WERI-Rb-1 (cell line): ENCODE data around the gene HSPA8.
A peak's percentile ranks its signal among the peaks of the same experiment; 100 is the strongest.

Experiments used
- DNase-seq: peaks from one replicate; pipeline ENCODE4 v3.0.0-alpha.2; 2020
- H3K27ac ChIP-seq: fragments of 250-450 bp; sonication (Bioruptor Pico); 2 replicates; pipeline ENCODE4 v1.5.1; 2020; ENCODE audit warnings: mild to moderate bottlenecking, moderate library complexity
- H3K27me3 ChIP-seq: fragments of 250-450 bp; sonication (Bioruptor Pico); 2 replicates; pipeline ENCODE4 v1.5.1; 2021; ENCODE audit warnings: mild to moderate bottlenecking, low read depth, moderate library complexity; ENCODE audit not compliant: insufficient read depth, severe bottlenecking
- H3K36me3 ChIP-seq: fragments of 250-450 bp; sonication (Bioruptor Pico); 2 replicates; pipeline ENCODE4 v1.5.1; 2020; ENCODE audit warnings: mild to moderate bottlenecking, moderate library complexity
- H3K4me3 ChIP-seq: 2 replicates; pipeline ENCODE4 v1.5.1; 2011; ENCODE audit warnings: low read depth, mild to moderate bottlenecking, control low read depth, low read length
- H3K9me3 ChIP-seq: fragments of 250-450 bp; sonication (Bioruptor Pico); 2 replicates; pipeline ENCODE4 v1.5.1; 2021; ENCODE audit warnings: mild to moderate bottlenecking, moderate library complexity; ENCODE audit not compliant: severe bottlenecking
- TF ChIP-seq, protein P1 (sequence below): IDR thresholded peaks from 2 replicates; pipeline ENCODE4 v1.5.1; 2011; ENCODE audit warnings: low read depth, mild to moderate bottlenecking, control low read depth, inconsistent platforms, low read length

Gene HSPA8

GRCh38 chr11:123045101-123045500 lies 16.8 kb downstream of the HSPA8 start:
- H3K27ac ChIP-seq: no peak overlapping the region
- no peak for DNase-seq
- no peak overlapping the region for H3K4me3 ChIP-seq
- H3K9me3 ChIP-seq: no peaks in the 10 kb centered on the region
- no peaks in the 10 kb centered on the region for H3K36me3 ChIP-seq
- H3K27me3 ChIP-seq: no peaks in the 10 kb centered on the region
- TF ChIP-seq, protein P1, sequence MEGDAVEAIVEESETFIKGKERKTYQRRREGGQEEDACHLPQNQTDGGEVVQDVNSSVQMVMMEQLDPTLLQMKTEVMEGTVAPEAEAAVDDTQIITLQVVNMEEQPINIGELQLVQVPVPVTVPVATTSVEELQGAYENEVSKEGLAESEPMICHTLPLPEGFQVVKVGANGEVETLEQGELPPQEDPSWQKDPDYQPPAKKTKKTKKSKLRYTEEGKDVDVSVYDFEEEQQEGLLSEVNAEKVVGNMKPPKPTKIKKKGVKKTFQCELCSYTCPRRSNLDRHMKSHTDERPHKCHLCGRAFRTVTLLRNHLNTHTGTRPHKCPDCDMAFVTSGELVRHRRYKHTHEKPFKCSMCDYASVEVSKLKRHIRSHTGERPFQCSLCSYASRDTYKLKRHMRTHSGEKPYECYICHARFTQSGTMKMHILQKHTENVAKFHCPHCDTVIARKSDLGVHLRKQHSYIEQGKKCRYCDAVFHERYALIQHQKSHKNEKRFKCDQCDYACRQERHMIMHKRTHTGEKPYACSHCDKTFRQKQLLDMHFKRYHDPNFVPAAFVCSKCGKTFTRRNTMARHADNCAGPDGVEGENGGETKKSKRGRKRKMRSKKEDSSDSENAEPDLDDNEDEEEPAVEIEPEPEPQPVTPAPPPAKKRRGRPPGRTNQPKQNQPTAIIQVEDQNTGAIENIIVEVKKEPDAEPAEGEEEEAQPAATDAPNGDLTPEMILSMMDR: no peak

DNA sequence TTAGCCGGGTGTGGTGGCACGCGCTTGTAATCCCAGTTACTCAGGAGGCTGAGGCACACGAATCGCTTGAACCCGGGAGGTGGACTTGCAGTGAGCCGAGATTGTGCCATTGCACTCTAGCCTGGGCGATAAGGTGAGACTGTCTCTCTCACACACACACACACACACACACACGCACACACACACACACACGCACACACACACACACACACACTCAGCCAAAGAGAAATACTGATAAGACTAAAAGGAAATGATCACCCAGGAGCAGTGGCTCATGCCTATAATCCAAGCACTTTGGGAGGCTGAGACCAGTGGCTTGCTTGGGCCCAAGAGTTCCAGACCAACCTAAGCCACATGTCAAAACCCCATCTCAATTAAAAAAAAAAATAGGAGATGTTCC lies 20.8 kb downstream of the HSPA8 start:
- TF ChIP-seq, protein P1: no peak
- no peak for DNase-seq
- Histone ChIP-seq H3K27me3 (no peaks in the 10 kb centered on the region), H3K9me3 (no peaks in the 10 kb centered on the region), H3K36me3 (no peaks in the 10 kb centered on the region), H3K4me3 (no peak overlapping the region), H3K27ac (no peak overlapping the region)

DNA sequence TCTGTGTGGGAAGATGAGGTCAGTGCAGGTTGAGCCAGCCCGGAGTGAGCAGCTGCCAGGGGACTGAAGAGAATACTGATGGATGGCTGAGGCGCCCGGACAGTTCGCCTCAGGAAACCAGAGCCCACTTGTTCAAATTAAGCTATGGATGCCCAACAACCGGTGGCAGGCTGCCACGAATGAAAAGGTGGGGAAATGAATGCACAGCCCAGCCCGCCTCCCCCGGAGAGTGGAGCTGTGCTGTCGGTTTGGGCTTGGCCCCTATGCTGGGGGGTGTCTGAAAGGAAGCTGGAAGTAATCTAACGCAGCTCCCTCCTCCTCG lies 21.9 kb downstream of the HSPA8 start:
- Histone ChIP-seq H3K9me3 (no peaks in the 10 kb centered on the region), H3K36me3 (no peaks in the 10 kb centered on the region), H3K27ac (peak overlapping the region; percentile 33; the same call in 1 of the 2 replicates), H3K4me3 (no peak overlapping the region), H3K27me3 (no peaks in the 10 kb centered on the region)
- TF ChIP-seq, protein P1: no peak
- peak; percentile 67 for DNase-seq

GRCh38 chr11:123035831-123036230 lies 26.1 kb downstream of the HSPA8 start:
- TF ChIP-seq, protein P1: no peak
- no peaks in the 10 kb centered on the region for H3K9me3 ChIP-seq
- H3K36me3 ChIP-seq: no peaks in the 10 kb centered on the region
- H3K27me3 ChIP-seq: no peaks in the 10 kb centered on the region
- H3K4me3 ChIP-seq: no peak overlapping the region
- DNase-seq: no peak
- no peak overlapping the region for H3K27ac ChIP-seq

GRCh38 chr11:123034597-123034996 lies 27.3 kb downstream of the HSPA8 start:
- H3K9me3 ChIP-seq: no peaks in the 10 kb centered on the region
- no peaks in the 10 kb centered on the region for H3K36me3 ChIP-seq
- H3K4me3 ChIP-seq: no peak overlapping the region
- no peaks in the 10 kb centered on the region for H3K27me3 ChIP-seq
- no peak for DNase-seq
- H3K27ac ChIP-seq: no peak overlapping the region
- TF ChIP-seq, protein P1: no peak

DNA sequence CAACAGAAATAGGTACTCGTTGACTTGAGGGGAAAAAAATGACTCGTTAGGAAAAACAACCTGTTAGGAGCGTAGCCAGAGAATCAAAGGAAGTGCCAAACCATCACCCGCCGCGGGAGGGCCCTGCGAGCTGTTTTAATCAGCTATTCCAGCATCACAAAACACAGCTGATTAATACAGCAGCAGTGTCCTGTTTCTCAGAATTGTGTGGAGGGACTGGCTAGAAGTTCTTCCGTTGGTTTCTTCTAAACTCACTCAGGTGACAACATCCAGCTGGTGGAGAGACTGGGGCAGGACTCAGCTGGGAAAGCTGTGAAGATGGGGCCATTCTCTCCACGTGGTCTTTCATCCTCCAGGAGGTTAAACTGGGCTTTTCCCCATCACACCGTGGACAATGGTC lies 28.0 kb downstream of the HSPA8 start:
- DNase-seq: no peak
- TF ChIP-seq, protein P1: no peak
- Histone ChIP-seq H3K9me3 (no peaks in the 10 kb centered on the region), H3K36me3 (no peaks in the 10 kb centered on the region), H3K4me3 (no peak overlapping the region), H3K27ac (no peak overlapping the region), H3K27me3 (no peaks in the 10 kb centered on the region)
